VCaP (cell line): ENCODE measurements around the gene GNL3.

ENCODE experiments used
- H3K27ac ChIP-seq: fragments of 450-650 bp; 2 replicates; pipeline ENCODE4 v1.5.1; 2017
- TF ChIP-seq, protein P1 (sequence below): fragments of 450-650 bp; conservative IDR thresholded peaks from 2 replicates; pipeline ENCODE4 v1.5.1; 2017; ENCODE audit warnings: mild to moderate bottlenecking, moderate library complexity

Gene GNL3

DNA sequence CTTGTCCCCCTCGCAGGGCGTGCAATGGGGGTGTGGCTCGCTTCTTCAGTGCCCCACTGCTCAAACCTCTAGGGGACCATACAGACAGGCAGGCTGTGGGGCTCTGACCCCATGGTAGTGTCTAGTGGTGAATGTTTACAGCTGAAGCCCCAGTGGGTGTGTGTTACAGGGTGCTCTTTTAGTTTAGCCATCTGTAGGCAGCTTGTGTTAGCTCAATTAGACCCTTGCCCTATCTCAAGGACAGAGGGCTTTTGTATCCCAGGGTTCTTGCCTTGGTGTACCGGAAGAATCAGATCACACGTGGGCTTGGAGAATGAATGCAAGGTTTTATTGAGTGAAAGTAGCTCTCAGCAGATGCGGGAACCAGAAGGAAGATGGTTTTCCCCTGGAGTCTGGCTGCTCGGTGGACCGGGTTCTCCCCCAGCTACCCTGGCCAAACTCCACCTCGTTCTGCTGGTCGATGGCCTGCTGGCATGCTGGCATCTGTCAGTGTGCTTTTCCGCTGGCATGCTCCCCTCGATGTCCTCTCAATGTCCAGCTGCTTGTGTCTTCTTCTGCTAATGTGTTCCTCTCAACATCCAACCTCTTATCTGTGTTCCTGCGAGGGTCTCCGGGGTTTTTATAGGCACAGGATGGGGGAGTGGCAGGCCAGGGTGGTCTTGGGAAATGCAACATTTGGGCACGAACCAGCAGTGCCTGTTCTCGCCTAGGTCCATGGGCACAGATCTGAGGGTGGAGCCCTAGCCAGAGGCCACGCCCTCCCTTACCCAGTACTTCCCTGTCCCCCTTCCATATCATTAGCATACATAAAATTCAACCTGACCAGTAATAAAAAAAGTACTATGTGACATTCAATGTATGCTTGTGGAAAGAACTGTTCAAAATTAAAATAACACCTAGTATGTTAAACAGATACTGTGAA lies 26.7 kb downstream of the GNL3 start:
- no peak overlapping the region for H3K27ac ChIP-seq

GRCh38 chr3:52714335-52715302 lies 28.8 kb downstream of the GNL3 start:
- H3K27ac ChIP-seq, result no peak overlapping the region
- TF ChIP-seq, protein P1, sequence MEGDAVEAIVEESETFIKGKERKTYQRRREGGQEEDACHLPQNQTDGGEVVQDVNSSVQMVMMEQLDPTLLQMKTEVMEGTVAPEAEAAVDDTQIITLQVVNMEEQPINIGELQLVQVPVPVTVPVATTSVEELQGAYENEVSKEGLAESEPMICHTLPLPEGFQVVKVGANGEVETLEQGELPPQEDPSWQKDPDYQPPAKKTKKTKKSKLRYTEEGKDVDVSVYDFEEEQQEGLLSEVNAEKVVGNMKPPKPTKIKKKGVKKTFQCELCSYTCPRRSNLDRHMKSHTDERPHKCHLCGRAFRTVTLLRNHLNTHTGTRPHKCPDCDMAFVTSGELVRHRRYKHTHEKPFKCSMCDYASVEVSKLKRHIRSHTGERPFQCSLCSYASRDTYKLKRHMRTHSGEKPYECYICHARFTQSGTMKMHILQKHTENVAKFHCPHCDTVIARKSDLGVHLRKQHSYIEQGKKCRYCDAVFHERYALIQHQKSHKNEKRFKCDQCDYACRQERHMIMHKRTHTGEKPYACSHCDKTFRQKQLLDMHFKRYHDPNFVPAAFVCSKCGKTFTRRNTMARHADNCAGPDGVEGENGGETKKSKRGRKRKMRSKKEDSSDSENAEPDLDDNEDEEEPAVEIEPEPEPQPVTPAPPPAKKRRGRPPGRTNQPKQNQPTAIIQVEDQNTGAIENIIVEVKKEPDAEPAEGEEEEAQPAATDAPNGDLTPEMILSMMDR, result no peak

More for the DNA sequence above, 26.7 kb downstream of the GNL3 start:
- TF ChIP-seq, protein P1, result no peak

GRCh38 chr3:52715714-52716305 lies 30.0 kb downstream of the GNL3 start:
- TF ChIP-seq, protein P1, result no peak
- H3K27ac ChIP-seq, result no peak overlapping the region

DNA sequence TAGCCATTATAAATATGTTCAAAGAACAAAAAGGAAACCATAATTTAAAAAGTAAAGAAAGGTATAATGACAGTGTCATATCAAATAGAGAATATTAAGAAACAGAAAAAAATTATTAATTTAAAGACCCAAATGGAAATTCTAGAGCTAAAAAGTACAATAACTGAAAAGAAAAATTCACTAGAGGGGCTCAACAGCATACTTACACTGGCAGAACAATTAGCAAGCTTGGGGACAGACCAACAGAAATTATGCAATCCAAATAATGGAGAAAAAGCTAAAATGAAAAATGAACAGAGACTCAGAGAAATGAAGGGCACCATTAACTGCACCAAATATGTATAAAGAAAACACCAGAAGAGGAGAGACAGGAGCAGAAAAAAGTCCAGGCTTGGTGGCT lies 33.8 kb downstream of the GNL3 start:
- no peak overlapping the region for H3K27ac ChIP-seq
- TF ChIP-seq, protein P1, result no peak

- TF ChIP-seq, protein P1, result no peak
- no peak overlapping the region for H3K27ac ChIP-seq
These were observed 35.3 kb downstream of the GNL3 start for GRCh38 chr3:52721002-52721729.

GRCh38 chr3:52721730-52722008 lies 35.8 kb downstream of the GNL3 start:
- no peak overlapping the region for H3K27ac ChIP-seq
- TF ChIP-seq, protein P1, result no peak
